Activated T-cell treated with anti-CD3 and anti-CD28 coated beads for 48 hours (primary cell): ENCODE results near the gene C2CD4B.

Experiments
- DNase-seq: peaks from one replicate; pipeline ENCODE4 v3.0.0-alpha.2; 2020; ENCODE audit warnings: low read depth

Gene C2CD4B

GRCh38 chr15:62119227-62119864 lies 45.7 kb downstream of the C2CD4B start:
- no peak for DNase-seq

DNA sequence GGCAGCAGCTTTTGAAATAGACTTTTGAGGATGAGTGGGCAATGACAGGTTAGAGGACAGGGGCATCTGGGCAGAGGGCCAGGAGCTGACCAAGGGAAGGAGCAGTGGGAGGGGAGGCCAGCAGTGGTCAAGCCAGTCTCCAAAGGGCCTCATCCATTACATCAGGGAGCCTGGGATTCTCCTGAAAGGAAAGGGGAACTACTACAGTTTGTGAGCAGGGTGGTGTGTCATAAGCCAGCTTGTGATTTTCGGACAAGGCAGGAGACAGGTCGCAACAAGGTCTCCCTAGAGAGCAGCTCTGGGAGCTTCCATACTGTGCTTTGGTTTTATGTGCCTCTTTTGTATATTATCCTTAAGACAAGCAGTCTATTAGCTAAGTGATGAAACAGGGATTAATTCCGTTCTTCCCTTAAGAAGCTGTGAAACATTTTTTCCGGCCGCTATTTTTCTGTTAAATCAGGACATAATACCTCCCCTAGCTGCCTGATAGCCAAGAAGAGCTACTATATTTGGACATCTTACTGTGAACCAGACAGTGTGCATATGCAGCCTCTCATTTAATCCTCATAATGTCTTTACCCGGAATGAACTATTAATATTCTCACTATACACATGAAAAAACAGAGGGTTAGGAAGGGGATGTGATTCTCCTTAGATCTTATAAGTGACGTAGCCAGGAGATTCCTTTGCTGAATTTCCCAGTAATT lies 46.4 kb downstream of the C2CD4B start:
- no peak for DNase-seq

DNA sequence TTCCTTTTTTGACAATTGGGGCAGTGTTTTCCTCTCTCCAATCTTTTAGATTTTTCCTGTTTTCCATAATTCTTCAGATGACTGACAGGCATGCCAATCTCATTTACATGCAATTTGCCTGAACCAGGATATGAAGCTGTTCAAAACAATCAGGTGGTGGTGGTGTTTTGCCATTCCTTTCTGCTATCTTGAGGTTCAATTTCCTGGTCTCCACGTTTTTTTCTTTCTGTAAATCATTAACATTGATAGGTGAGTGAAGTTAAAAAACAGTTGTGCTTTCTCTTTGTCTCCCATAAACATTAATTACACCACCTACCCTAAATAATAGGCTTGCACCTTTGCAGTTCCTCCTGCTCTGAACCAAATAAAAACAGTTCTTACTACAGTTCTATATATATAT lies 49.2 kb downstream of the C2CD4B start:
- no peak for DNase-seq
